HepG2 (cell line): ENCODE data around the gene MIEF1. TPM values are rescaled to one million over a fixed set of nuclear protein-coding genes. Genes with fewer than 3 reads are reported as not detected.

Source experiments
- ATAC-seq: fragments of 200-7000 bp; cut with Tn5 transposase; 3 replicates; pipeline ENCODE4 v1.9.1; 2020; ENCODE audit warnings: mild to moderate bottlenecking, moderate library complexity
- BruUV-seq: library from RNA; stranded (reverse); fragments of 400-500 nt; replicated peaks from 2 replicates; lab custom pipeline; 2021; lab: Mats Ljungman, UMichigan
- CTCF ChIA-PET: fragments of 300-600 bp; formaldehyde crosslinking; extraction: SDS; loops from one replicate; lab custom pipeline; 2021; ENCODE audit warnings: low total read pairs, inconsistent platforms, low intra/inter-chr PET ratio; lab: Yijun Ruan, JAX
- POLR2A ChIA-PET: fragments of 350-600 bp; sonication (Branson Sonifier 250); formaldehyde crosslinking; loops from one replicate; lab custom pipeline; 2020; ENCODE audit warnings: antibody characterized with exemption, inconsistent platforms; lab: Yijun Ruan, JAX
- DNase-seq: peaks from one replicate; pipeline ENCODE4 v3.0.0-alpha.2; 2015; ENCODE audit warnings: low spot score
- FAIRE-seq: peaks from 3 replicates; lab custom pipeline; 2011; peaks lifted over from hg19 to GRCh38; lab: Jason Lieb, UNC
- H2AFZ ChIP-seq: one replicate; pipeline ENCODE4 v1.6.1; 2011; ENCODE audit warnings: low read length, inconsistent platforms
- H3K27ac ChIP-seq: fragments of 300-600 bp; 3 replicates; pipeline ENCODE4 v1.8.0; 2011; ENCODE audit warnings: mixed run types, mild to moderate bottlenecking, mixed read lengths, low read length, inconsistent platforms; ENCODE audit not compliant: insufficient read depth; ENCODE audit errors: extremely low read length
- H3K27me3 ChIP-seq, 2 experiments: fragments of 200-600 bp in 1 of 2; 2 replicates in 1 of 2; 3 replicates in 1 of 2; pipeline versions ENCODE4 v1.6.0 to v1.8.0; 2011; ENCODE audit warnings: low read length in 2 of 2, mild to moderate bottlenecking in 2 of 2, moderate library complexity in 2 of 2, inconsistent platforms in 1 of 2; ENCODE audit not compliant: insufficient read depth in 2 of 2, control insufficient read depth in 1 of 2
- H3K36me3 ChIP-seq, 2 experiments: fragments of 200-600 bp in 1 of 2; replicated peaks in 1 of 2; 2 replicates in 1 of 2; 3 replicates in 1 of 2; pipeline versions ENCODE4 v1.5.1 to v1.8.0; 2011; ENCODE audit warnings: low read length in 2 of 2, inconsistent platforms in 1 of 2; ENCODE audit not compliant: insufficient read depth in 2 of 2, control insufficient read depth in 1 of 2
- H3K4me1 ChIP-seq: 2 replicates; pipeline ENCODE4 v1.5.1; 2012; ENCODE audit warnings: low read length, inconsistent platforms; ENCODE audit not compliant: insufficient read depth
- H3K4me2 ChIP-seq: 2 replicates; pipeline ENCODE4 v1.6.0; 2011; ENCODE audit warnings: low read depth, low read length, inconsistent platforms
- H3K4me3 ChIP-seq, 3 experiments: fragments of 200-600 bp in 1 of 3; sonication (generic), shearing (Covaris generic) in 1 of 3; replicated peaks in 1 of 3; 2 replicates each; pipeline ENCODE4 v1.5.1; 2011 to 2016; ENCODE audit warnings: low read length in 3 of 3, inconsistent platforms in 2 of 3, low read depth in 2 of 3, mild to moderate bottlenecking in 2 of 3, control low read depth in 1 of 3, mixed read lengths in 1 of 3; ENCODE audit not compliant: insufficient read depth in 1 of 3
- H3K79me2 ChIP-seq: one replicate; pipeline ENCODE4 v1.6.1; 2011; ENCODE audit warnings: low read length, inconsistent platforms; ENCODE audit not compliant: insufficient read depth
- H3K9ac ChIP-seq: 2 replicates; pipeline ENCODE4 v1.6.0; 2011; ENCODE audit warnings: mild to moderate bottlenecking, low read depth, low read length, inconsistent platforms; ENCODE audit not compliant: insufficient read depth
- H3K9me3 ChIP-seq: 2 replicates; pipeline ENCODE4 v1.5.1; 2012; ENCODE audit warnings: mild to moderate bottlenecking, low read length
- H4K20me1 ChIP-seq: 2 replicates; pipeline ENCODE4 v1.6.0; 2011; ENCODE audit warnings: inconsistent platforms, mild to moderate bottlenecking, low read length, moderate library complexity; ENCODE audit not compliant: insufficient read depth
- CBX5 ChIP-seq: sonication (generic); formaldehyde crosslinking; IDR thresholded peaks from 2 replicates; pipeline ENCODE4 v1.4.0; 2020; ENCODE audit warnings: missing genetic modification reagents, borderline replicate concordance
- DNMT1 ChIP-seq: sonication (generic); formaldehyde crosslinking; IDR thresholded peaks from 2 replicates; pipeline ENCODE4 v1.5.1; 2020; ENCODE audit warnings: mild to moderate bottlenecking, missing genetic modification reagents
- FOXC1 ChIP-seq: sonication (generic); formaldehyde crosslinking; IDR thresholded peaks from 2 replicates; pipeline ENCODE4 v1.8.0; 2022; ENCODE audit warnings: mild to moderate bottlenecking, missing genetic modification reagents, borderline replicate concordance
- HNRNPLL ChIP-seq: fragments of 200-400 bp; formaldehyde crosslinking; IDR thresholded peaks from 2 replicates; pipeline ENCODE4 v1.6.1; 2017; ENCODE audit warnings: mild to moderate bottlenecking, low read depth, low read length; ENCODE audit not compliant: poor library complexity, severe bottlenecking
- SETDB1 ChIP-seq: sonication (generic); formaldehyde crosslinking; IDR thresholded peaks from 2 replicates; pipeline ENCODE4 v1.5.1; 2020; ENCODE audit warnings: missing genetic modification reagents, mild to moderate bottlenecking, borderline replicate concordance
- SYNCRIP ChIP-seq: fragments of 200-400 bp; formaldehyde crosslinking; IDR thresholded peaks from 2 replicates; pipeline ENCODE4 v1.6.1; 2018; ENCODE audit warnings: mild to moderate bottlenecking, low read depth, low read length; ENCODE audit not compliant: insufficient read depth
- ZBTB1 ChIP-seq: sonication (generic); formaldehyde crosslinking; IDR thresholded peaks from 2 replicates; pipeline ENCODE4 v1.4.0; 2020; ENCODE audit warnings: missing genetic modification reagents, borderline replicate concordance
- ZMAT3 ChIP-seq: sonication (generic); formaldehyde crosslinking; conservative IDR thresholded peaks from 2 replicates; pipeline ENCODE4 v1.7.0; 2021; ENCODE audit warnings: missing genetic modification reagents
- ZNF501 ChIP-seq: sonication (generic); formaldehyde crosslinking; IDR thresholded peaks from 2 replicates; pipeline ENCODE4 v1.5.1; 2020; ENCODE audit warnings: mild to moderate bottlenecking, moderate library complexity, missing genetic modification reagents
- ZNF549 ChIP-seq: sonication (generic); formaldehyde crosslinking; IDR thresholded peaks from 2 replicates; pipeline ENCODE4 v1.5.0; 2020; ENCODE audit warnings: missing genetic modification reagents
- WGBS: methylation state at CpG from one replicate; pipeline ENCODE4 v1.1.6; 2017; ENCODE audit warnings: low lambda C conversion rate; 5-methylcytosine and 5-hydroxymethylcytosine counted together
- in situ Hi-C: cut with HindIII; loops from 2 replicates; pipeline ENCODE4 v1.10.0; 2017; ENCODE audit warnings: low pct_unique_long_range_greater_than_20kb; ENCODE audit not compliant: extremely low pct_ligation_motif_present
- intact Hi-C: fragments of 100-400 bp; cut with micrococcal nuclease; formaldehyde crosslinking; loops from one replicate; pipeline ENCODE4 v1.10.0; 2022; ENCODE audit not compliant: unreplicated experiment
- polyA plus RNA-seq, 8 experiments: library from polyadenylated mRNA; depleted of rRNA in 3 of 8; stranded (reverse) in 7 of 8; unstranded in 1 of 8; fragments of >200 nt; fragmentation: Illumina TruSeq in 4 of 8; extraction: Trizol in 4 of 8; gene quantifications; 2 replicates each; pipeline versions ENCODE4 v1.2.1 to v1.2.3, GENCODE V29; 2011 to 2016; ENCODE audit warnings: low read depth in 4 of 8, missing spikeins in 1 of 8, mixed read lengths in 1 of 8; ENCODE audit not compliant: insufficient read depth in 1 of 8
- total RNA-seq, 5 experiments: library from RNA; depleted of rRNA; stranded (reverse); fragments of >200 nt; fragmentation: Illumina TruSeq; extraction: Trizol; gene quantifications; 2 replicates each; pipeline ENCODE4 v1.2.3, GENCODE V29; 2016; ENCODE audit warnings: low read depth in 1 of 5
- TF ChIP-seq, protein P1 (sequence below): sonication (generic); formaldehyde crosslinking; IDR thresholded peaks from 2 replicates; pipeline ENCODE4 v1.5.0; 2020; ENCODE audit warnings: mild to moderate bottlenecking, missing genetic modification reagents, borderline replicate concordance

Gene MIEF1
- total and polyA plus RNA-seq, 2 of the 13 experiments (the other 11 are each of a cell fraction or from before 2014, with no cell fraction given) = 21.7 to 34.8 TPM

DNA sequence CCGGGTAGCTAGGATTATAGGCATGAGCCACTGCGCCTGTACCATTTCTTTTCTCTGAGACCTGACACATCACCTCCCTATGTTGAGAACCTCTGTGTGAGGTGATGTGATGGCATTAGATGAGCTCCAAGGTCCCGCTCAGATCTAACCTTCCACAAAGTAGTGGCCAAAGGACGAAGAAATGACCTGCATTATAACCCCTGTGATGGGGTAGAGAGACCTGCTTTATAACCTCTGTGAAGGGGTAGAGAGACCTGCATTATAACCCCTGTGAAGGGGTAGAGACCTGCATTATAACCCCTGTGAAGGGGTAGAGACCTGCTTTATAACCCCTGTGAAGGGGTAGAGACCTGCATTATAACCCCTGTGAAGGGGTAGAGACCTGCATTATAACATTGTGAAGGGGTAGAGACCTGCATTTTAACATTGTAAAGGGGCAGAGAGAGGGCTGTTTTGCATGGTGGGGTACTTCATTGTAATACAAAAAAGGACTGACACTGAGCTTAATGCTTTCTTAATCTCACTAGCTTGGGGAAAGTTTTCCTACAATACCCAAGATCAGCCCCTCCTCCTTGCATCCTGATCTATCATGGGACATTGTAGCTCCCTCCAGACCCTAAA is 8.5 kb downstream of the MIEF1 start:
- ChIA-PET CTCF (no interaction called here), POLR2A (interaction anchor here (1.1 to 2.3 kb wide), 5 partner anchors 9 to 18 kb away, joined by 3 to 7 read pairs (median 5); partner anchors contain the start of genes ATF4 and MIEF1)
- no peak overlapping the region for H3K27ac ChIP-seq
- no TSS peak for BruUV-seq
- H3K36me3 ChIP-seq = peaks cover 50 to 88% of the 10 kb centered on the region in 2 experiments
- no peak overlapping the region for H3K4me3 ChIP-seq
- in situ Hi-C loops = no loop called here
- H2AFZ ChIP-seq = no peak overlapping the region
- TF ChIP-seq DNMT1 (no peak), HNRNPLL (no peak), FOXC1 (CRISPR knock-in tag) (no peak), ZBTB1 (no peak), CBX5 (CRISPR knock-in tag) (no peak), ZNF501 (CRISPR knock-in tag) (no peak), SETDB1 (CRISPR knock-in tag) (no peak), SYNCRIP (no peak), ZNF549 (CRISPR knock-in tag) (no peak), ZMAT3 (CRISPR knock-in tag) (no peak)
- TF ChIP-seq, protein P1, sequence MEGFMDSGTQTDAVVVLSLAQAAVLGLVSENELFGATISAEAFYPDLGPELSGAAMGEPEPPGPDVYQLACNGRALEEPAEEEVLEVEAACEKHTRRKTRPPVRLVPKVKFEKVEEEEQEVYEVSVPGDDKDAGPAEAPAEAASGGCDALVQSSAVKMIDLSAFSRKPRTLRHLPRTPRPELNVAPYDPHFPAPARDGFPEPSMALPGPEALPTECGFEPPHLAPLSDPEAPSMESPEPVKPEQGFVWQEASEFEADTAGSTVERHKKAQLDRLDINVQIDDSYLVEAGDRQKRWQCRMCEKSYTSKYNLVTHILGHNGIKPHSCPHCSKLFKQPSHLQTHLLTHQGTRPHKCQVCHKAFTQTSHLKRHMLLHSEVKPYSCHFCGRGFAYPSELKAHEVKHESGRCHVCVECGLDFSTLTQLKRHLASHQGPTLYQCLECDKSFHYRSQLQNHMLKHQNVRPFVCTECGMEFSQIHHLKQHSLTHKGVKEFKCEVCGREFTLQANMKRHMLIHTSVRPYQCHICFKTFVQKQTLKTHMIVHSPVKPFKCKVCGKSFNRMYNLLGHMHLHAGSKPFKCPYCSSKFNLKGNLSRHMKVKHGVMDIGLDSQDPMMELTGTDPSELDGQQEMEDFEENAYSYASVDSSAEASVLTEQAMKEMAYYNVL (CRISPR knock-in tag) = no peak
- H3K9me3 ChIP-seq = no peaks in the 10 kb centered on the region
- H4K20me1 ChIP-seq = peaks cover 32% of the 10 kb centered on the region
- whole genome bisulfite sequencing = 100% methylated on average over 4 of the region's 4 CpGs
- peaks cover 44% of the 10 kb centered on the region for H3K79me2 ChIP-seq
- no peaks in the 10 kb centered on the region for H3K27me3 ChIP-seq
- intact Hi-C loops = no loop called here
- no peak overlapping the region for H3K4me2 ChIP-seq
- no peak for DNase-seq
- no peak for ATAC-seq
- FAIRE-seq = no peak
- H3K4me1 ChIP-seq = peaks cover 19% of the 10 kb centered on the region
- no peak overlapping the region for H3K9ac ChIP-seq
